COLO668 (cell line): ENCODE results near the gene TENT4B.
A peak's percentile ranks its signal among the peaks of the same experiment; 100 is the strongest.
"Not testable (repeated sequence)": the region's sequence is repeated elsewhere in the genome, so short reads cannot be mapped to it uniquely, and the experiment has no call there.

Experiments
- DNase-seq: peaks from one replicate; lab custom pipeline; 2025; ENCODE audit not compliant: unreplicated experiment; lab: John Stamatoyannopoulos, UW

TENT4B gene

DNA sequence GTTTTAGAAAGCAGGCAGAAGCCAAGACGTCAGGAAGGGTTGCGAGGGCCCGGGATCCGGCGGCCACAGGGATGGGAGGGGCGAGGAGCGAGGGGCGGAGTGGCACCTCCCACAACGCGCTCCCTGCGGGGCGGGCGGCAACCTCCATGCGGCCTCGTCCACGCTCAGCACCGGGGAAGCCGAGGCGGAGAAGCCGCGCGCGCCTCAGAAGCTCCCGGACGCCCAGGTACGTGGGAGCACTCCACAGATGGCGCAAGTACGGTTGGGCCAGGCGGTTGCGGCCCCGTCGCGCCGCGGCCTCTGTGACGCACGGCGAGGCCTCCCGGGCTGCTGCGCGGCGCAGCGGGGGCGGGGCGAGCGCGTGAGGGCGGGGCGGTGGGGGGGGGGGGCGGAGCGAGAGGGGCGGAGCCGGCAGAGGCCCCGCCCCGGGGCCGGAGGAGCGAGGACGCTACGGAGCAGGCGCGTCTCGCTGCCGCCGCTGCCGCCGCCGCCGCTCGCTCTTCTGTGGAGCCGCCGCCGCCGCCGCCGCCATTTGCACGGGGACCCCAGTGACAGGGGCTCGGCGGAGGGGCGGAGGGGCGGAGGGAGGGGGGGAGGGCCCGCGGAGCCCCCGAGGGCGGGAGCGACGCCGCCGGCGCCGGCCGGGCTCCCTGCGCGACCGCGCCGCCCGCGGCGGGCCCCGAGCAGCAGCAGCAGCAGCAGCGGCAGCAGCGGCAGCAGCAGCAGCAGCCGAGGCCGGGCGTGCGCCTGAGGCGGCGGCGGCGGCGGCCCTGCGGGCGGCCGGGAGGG is at the start of gene TENT4B:
Gene TENT4B (plus strand): TSS at position 500 of the 789 bp plus-strand sequence. CDS start 316 bp downstream, outside the sequence.
- peak; percentile 85 for DNase-seq

DNA sequence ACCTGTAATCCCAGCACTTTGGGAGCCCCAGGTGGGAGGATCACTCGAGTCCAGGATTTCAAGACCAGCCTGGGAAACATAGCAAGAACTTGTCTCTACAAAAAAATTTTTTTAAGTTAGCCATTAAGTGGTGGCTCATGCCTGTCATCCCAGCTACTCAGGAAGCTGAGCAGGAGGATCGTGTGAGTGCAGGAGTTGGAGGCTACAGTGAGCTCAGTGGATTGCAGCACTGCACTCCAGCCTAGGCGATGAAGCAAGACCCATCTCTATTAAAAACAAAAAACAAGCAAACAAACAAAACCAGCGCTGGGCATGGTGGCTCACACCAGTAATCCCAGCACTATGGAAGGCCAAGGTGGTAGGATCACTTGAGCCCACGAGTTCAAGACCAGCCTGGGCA is 49.3 kb upstream of the TENT4B start:
- no peak for DNase-seq

DNA sequence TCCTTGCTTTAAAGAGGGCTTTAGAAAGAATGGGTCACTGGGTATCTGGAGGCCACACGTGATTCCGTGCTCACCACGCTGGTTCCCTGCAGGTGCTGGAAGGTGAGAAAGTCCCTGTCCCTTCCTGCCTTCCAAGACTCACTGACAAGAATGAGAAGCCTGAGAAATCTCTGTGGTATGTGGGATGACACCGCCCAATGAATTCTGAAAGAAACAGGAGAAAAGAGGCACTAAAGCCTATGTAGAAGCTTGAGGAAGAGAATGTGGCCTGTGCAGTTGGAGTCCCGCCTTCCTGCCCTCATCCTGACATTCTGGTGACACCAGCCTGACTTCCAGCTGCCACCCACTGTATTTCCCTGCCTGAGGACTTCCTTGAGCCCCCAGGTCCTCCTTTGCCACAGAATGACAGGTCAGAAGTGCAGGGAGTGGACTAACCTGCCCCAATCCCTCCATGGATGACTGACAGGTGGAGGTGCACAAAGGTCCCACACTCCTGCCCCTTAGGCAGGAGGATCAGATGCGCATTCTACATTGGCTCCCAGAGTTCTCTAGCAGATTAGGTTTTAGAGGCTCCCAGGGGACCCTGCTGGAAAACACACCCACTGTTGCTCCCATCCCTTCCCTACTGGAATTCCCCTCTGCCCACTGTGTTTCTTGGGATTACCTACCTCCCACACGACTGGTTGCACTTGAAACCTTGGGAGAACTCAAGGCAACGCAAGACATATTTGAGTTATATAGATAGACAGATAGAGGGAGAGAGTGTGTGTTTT is 38.6 kb upstream of the TENT4B start:
- no peak for DNase-seq

DNA sequence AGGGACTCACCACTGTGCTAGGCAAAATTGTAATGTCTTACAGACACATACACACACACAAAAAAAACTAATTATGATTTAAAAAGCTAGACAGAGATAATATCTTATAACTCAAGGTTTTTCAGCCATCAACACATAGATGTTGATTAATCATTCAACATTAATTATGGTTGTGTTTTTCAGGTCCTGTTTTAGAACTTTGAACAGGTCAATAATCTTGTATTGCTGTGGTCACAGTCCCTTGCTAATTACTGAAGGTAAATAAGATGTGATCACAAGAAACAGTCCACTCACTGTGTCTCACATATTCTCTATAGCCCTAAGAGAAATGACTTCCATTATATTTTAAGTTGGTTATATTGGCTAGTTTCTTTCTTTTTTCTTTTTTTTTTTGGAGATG is 32.4 kb upstream of the TENT4B start:
- no peak for DNase-seq

DNA sequence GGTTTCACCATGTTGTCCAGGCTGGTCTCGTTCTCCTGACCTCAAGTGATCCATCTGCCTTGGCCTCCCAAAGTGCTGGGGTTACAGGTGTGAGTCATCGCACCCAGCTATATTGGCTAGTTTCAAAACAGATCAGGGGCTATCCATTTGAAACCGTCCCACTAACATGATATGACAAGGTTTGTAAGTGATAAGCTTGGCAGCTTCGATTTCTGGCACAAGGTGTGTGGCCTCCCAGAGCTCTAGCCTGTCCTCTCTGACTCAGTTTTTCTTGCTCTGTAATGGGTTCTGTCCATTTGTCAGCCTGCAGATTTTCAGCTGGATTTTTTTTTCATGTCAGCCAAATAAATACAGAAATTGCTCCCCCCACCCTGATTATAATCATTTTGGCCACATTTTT is 31.8 kb upstream of the TENT4B start:
- DNase-seq: no peak

DNA sequence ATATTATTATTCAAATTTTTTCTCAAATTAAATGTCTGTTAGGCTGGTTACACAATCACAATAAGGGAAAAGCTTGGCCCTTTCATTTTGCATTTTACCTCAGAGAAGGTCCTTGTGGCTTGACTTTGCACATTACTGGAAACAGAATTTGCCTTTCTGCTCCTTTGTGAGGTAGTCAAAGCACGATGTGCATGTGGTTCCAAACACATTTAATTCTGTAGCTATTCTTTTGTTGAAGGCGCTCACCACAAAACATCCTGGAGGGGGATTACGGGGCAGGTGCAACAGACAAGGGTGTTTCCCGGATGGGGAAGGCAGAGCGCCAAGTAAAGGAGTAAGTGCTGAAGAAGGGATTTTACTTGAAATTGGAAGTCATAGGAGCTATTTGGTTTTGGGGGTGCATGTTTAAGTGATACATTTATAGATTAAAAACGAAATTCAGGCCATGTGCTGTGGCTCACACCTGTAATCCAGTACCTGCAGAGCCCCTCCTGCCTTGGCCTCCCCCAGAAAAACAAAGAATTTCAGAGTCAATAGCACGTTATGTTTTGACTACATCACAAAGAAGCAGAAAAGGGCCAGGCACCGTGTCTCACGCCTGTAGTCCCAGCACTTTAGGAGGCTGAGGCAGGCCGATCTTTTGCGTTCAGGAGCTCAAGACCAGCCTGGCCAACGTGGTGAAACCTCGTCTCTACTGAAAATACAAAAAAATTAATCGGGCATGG is 31.2 kb upstream of the TENT4B start:
- peak; percentile 4 for DNase-seq

DNA sequence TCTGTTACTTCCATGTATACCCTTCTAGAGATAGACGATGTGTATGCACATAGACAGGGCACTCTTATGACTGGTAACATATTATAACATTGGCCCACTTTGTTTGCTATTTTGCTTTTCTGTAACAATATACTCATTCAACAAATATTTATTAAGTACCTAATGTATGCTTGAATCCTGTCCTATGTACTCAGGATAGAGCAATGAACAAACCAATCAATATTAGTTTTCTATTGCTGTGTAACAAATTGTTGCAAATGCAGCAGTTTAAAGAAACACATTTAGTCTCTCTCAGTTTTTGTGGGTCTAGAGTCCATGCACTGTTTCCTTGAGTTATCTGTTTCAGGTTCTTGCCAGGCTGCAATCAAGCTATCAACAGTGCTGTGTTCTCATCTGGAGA is 29.7 kb upstream of the TENT4B start:
- no peak for DNase-seq

DNA sequence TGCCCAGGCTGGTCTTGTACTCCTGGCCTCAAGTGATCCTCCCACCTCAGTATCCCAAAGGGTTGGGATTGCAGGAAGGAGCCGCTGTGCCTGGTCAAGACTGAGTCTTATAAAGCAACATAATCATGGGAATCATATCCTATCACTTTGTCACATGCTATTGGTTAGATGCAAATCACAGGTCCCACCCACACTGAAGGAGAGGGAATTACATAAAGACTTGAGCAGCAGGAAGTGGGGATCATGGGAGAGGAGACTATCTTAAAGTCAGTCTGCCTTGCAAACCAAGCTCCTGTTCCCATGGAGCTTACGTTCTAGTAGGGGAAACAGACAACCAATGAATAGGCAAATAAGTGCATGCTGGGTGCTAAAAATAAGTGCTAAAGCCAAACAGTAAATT is 28.3 kb upstream of the TENT4B start:
- DNase-seq: no peak

DNA sequence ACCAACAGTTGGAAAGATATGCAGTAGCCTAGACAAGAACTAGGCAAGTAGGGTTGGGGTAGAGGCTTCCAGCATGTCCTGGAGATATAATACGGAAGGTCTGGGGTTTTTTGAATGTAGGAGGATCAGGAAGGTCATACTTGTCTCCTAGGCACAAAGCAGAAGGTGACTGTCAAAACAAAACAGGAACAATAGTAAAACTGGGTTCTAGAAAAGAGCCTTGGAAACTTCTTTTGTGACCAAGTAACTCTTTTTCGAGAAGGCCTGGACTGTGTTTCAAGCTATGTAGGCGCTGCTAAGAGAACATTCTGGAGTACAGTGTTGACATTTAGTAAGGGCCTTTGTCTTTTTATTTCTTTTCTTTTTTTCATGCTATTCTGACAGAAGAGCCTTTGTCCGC is 26.9 kb upstream of the TENT4B start:
- DNase-seq: no peak

DNA sequence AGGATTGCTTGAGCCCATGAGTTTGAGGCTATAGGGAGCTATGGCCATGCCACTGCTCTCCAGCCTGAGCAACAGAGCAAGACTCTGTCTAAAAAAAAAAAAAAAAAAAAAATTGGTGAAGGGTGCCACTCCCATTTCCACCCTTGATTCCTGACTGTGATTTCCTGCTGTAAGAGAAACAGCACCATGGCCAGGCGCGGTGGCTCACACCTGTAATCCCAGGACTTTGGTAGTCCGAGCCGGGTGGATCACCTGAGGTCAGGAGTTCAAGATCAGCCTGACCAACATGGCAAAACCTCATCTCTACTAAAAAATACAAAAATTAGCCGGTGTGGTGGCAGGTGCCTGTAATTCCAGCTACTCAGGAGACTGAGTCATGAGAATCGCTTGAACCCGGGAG is 20.5 kb upstream of the TENT4B start:
- not testable (repeated sequence) for DNase-seq

DNA sequence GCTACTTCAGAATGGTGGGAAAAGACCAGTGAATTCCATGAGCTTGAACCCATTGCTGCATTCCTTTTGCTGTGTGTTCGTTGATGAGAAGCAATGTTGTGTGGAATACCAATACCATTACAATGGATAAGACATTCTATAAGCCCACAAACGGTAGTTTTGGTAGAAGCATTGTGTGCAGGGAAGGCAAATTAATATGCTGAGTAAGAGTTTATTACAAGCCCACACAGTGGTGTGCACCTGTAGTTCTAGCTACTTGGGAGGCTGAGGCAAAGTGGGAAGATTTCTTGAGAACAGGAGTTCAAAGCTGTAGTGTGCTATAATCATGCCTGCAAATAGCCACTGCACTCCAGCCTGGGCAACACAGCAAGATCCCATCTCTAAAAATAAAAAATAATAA is 19.9 kb upstream of the TENT4B start:
- no peak for DNase-seq

DNA sequence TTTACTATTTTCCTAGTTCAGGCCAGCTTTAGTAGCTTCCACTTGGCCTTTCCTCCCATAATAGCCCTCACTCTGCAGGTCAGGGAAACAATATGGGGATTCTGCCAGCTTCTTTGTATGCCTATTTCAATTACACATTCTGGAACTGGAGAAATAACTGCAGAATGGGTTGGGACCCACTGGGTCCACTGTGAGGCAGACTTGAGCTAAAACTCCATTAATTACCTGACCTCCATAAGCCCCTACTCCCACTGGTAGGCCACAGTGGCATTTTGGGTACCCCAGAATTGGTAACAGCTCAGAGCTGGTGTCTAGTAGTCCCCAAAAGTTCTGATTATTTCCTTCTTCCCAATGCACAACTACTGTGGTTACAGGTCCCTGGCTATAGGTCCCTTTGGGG is 16.7 kb upstream of the TENT4B start:
- no peak for DNase-seq

DNA sequence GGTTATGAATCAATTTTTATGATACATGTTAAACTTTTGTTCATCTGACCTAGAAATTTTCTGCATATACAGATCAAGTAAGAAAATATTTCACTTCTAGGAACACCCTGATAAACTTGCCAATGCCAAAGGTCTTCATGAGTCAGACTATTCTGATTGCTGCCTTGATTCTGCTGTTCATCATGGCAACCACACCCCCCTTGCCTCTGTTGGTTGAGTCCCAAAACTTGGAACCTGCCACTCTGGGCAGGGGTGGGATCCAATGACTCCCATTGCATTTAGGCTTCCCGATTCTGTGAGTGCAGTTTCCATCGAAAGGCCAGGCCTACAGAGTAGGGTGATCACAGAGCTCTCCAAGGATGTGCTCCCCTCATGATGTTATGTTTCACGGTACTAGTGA is 15.8 kb upstream of the TENT4B start:
- DNase-seq: no peak

DNA sequence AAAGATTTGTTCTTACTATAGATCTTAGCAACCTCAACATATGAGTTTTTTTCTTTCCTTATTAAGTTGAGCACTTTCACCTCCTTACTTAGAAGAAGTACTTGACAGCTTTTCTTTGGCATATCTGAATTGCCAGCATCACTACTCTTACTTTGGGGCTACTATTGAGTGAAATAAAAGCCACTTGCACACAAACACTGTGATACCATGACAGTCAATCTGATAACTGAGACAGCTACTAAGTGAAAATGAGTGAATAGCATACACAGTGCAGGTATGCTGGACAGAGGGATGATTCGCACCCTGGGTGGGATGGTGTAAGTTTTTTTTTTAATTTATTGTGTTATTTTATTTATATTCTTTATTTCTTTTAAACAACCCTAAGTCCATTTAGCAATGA is 13.5 kb upstream of the TENT4B start:
- no peak for DNase-seq

DNA sequence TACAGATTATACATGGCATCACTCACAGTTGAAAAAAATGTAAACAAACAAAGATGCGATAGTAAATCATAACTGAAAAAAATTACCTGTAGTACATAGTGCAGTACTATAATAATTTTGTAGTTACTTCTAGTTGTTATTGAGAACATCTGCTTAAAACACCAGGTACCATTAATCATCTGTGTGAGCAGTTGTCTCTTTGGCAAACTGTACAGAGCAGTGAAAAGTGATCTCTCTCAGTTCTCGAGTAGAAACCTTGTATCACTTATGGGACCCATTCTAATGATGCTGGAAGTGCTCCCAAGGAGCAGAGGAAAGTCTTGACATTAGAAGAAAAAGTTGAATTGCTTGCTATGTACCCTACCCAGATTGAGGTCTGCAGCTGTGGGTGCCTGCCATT is 8.9 kb upstream of the TENT4B start:
- DNase-seq: no peak

DNA sequence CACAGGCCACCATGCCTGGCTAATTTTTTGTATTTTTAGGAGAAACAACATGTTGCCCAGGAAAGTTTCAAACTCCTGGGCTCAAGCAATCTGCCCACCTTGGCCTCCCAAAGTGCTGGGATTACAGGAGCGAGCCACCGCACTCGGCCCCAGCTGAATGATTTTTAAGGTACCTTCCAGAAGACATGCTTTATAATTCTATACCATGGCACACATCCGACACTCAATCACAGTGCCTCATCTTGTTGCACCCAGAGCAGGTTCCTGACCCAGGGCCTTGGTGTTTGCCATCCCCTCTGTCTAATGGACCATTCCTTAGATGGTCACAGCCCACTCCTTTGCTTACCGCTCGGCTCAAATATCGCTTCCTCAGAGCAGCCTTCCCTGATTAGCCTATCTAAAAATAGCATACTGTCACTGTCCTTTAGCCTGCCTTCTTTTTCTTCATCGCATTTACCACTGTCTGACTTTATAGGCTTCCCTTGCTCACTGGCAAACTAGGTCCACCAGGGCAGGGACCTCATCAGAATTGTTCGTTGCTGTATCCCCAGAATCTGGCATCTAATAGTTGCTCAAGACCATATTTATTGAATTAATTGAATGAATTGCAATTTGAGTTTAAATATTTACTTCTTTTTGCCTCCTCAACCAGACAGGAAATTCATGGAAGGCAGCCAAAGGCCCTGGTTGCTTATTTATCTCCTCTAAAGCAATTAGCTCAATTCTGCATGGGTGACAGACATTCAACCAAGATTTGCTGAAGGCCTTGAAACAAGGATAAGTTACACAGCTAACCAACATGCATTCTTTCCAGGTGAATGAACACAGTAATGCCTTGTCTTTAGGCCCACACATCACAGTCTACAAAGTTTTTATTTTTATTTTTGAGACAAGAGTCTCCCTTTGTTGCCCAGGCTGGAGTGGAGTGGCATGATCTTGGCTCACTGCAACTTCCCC is 6.3 kb upstream of the TENT4B start:
- no peak for DNase-seq

DNA sequence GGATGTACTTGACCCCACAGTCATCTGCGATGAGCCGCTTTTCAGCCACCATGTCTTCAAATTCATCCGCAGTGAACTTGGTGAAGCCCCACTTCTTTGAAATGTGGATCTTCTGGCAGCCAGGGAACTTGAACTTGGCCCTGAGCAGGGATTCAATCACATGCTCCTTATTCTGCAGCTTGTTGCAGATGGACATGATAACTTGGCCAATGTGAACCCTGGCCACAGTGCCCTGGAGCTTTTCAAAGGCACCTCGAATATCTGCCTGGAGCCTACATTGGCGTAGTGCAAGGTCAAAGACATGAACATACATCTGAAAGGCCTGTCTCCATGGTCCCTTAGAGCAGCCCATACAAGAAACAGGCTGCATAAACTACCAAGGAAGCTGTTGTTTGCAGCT is 1.8 kb upstream of the TENT4B start:
- no peak for DNase-seq

DNA sequence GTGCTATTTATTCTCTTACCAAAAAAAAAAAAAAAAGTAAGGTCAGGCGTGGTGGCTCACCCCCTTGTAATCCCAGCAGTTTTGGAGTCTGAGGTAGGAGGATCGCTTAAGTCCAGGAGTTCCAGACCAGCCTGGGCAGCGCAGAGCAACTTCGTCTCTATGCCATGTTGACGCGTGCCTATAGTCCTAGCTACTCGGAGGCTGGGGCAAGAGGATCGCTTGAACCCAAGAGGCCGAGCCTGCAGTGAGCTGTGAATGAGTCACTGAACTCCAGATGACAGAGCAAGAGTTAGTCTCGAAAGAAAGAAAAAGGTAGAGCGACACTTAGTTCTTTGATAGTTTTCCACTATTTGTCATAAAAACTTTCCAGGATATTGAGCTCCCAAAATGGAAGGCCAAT is 1.4 kb upstream of the TENT4B start:
- no peak for DNase-seq

DNA sequence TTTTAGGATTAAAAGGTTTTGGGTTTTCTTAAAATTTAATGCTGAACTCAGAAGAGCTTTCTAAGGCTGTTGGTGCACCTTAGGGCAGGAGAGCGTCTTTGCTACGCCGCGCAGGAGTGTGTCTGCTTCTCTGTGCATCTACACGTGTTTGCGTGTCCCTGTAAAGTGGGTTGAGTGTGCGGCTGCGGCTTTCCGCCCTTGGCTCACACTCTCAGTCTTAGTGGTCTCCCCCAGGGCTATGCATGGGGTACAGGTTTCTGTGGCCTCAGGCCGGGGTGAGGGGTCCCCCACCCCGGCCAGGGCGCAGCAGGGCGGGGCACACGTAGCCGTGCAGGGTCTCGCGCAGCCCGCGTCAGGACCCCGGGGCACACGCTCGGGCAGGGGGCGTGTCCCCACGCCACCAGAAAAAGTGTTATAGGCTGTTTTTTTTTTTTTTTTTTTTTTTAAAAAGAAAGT is 727 bp upstream of the TENT4B start:
- DNase-seq: no peak

DNA sequence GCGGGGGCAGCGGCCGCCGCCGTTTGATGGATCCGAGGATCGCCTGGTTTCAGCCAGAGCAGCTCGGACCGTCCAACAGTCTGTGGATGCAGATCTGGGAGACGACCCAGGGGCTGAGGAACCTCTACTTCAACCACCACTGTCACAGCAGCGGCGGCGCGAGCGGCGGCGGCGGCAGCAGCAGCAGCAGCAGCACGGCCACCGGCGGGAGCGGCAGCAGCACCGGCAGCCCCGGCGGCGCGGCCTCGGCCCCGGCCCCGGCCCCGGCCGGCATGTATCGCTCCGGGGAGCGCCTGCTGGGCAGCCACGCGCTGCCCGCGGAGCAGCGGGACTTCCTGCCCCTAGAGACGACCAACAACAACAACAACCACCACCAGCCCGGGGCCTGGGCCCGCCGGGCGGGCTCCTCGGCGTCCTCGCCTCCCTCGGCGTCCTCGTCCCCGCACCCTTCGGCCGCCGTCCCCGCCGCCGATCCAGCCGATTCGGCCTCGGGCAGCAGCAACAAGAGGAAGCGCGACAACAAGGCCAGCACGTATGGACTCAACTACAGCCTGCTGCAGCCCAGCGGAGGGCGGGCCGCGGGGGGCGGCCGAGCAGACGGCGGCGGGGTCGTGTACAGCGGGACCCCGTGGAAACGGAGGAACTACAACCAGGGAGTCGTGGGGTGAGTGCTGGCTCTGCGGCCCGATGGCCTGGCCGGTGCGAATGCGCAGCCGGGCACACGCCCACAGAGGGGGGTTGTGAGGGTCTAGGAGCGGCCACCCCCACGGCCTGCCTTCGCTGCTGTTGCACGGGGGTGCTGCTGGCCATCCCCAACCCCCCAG is 702 bp downstream of the TENT4B start:
- peak; percentile 59 for DNase-seq
